ENCODE data around the gene TRIM62.

The TRIM62 gene

GRCh38 chr1:33096363-33097005, 85.4 kb downstream of the TRIM62 start:
- DNase-seq = no peak

Measured in NCI-H345 (cell line).